GM23338 (cell line): Measurements from ENCODE around the gene DTD1. TPM values are rescaled to one million over a fixed set of nuclear protein-coding genes. Genes with fewer than 3 reads are reported as not detected.

Experiments used
- ATAC-seq: fragments of 200-7000 bp; cut with Tn5 transposase; 3 replicates; pipeline ENCODE4 v1.9.1; 2020
- DNase-seq: peaks from one replicate; pipeline ENCODE4 v3.0.0-alpha.2; 2015; ENCODE audit warnings: low spot score
- H2AFZ ChIP-seq: fragments of 200-600 bp; sonication (generic); 2 replicates; pipeline ENCODE4 v1.8.0; 2016; ENCODE audit warnings: antibody characterized with exemption, mild to moderate bottlenecking, moderate library complexity
- H3F3A ChIP-seq: fragments of 200-600 bp; sonication (generic); replicated peaks from 2 replicates; pipeline ENCODE4 v1.8.0; 2017; ENCODE audit warnings: antibody characterized with exemption, mixed run types, low read depth
- H3K27ac ChIP-seq: fragments of 200-600 bp; sonication (generic); 2 replicates; pipeline ENCODE4 v1.6.1; 2016; ENCODE audit warnings: low read depth
- H3K27me3 ChIP-seq: fragments of 200-600 bp; sonication (generic); 2 replicates; pipeline ENCODE4 v1.8.0; 2016; ENCODE audit warnings: mild to moderate bottlenecking, mixed run types, moderate library complexity; ENCODE audit not compliant: insufficient read depth
- H3K36me3 ChIP-seq: fragments of 200-600 bp; sonication (generic); 2 replicates; pipeline ENCODE4 v1.8.0; 2016; ENCODE audit warnings: mild to moderate bottlenecking; ENCODE audit not compliant: insufficient read depth
- H3K4me1 ChIP-seq: fragments of 200-600 bp; sonication (generic); 2 replicates; pipeline ENCODE4 v1.8.0; 2016; ENCODE audit warnings: mild to moderate bottlenecking, moderate library complexity; ENCODE audit not compliant: insufficient read depth
- H3K4me2 ChIP-seq: fragments of 200-600 bp; sonication (generic); 2 replicates; pipeline ENCODE4 v1.7.1; 2017; ENCODE audit warnings: mixed run types
- H3K4me3 ChIP-seq: fragments of 200-600 bp; sonication (generic); 2 replicates; pipeline ENCODE4 v1.6.1; 2016; ENCODE audit warnings: mixed run types
- H3K79me2 ChIP-seq: fragments of 200-600 bp; sonication (generic); replicated peaks from 2 replicates; pipeline ENCODE4 v1.8.0; 2017; ENCODE audit warnings: mild to moderate bottlenecking; ENCODE audit not compliant: insufficient read depth
- H3K9me2 ChIP-seq: fragments of 200-600 bp; sonication (generic); 2 replicates; pipeline ENCODE4 v1.8.0; 2017; ENCODE audit not compliant: insufficient read depth
- H4K20me1 ChIP-seq: fragments of 200-600 bp; sonication (generic); replicated peaks from 2 replicates; pipeline ENCODE4 v1.8.0; 2017; ENCODE audit warnings: mild to moderate bottlenecking; ENCODE audit not compliant: insufficient read depth
- H3K27ac Mint-ChIP-seq: 2 replicates; pipeline ENCODE4 v1.8.0; 2020; ENCODE audit warnings: inconsistent platforms, mild to moderate bottlenecking, moderate library complexity, mixed read lengths
- H3K27me3 Mint-ChIP-seq: 3 replicates; pipeline ENCODE4 v1.8.0; 2022; ENCODE audit warnings: low read depth, mild to moderate bottlenecking, moderate library complexity, mixed read lengths, inconsistent platforms; ENCODE audit not compliant: insufficient read depth, poor library complexity
- H3K36me3 Mint-ChIP-seq: 3 replicates; pipeline ENCODE4 v1.8.0; 2021; ENCODE audit warnings: low read depth, mild to moderate bottlenecking, inconsistent platforms, moderate library complexity, mixed read lengths
- H3K4me1 Mint-ChIP-seq: 3 replicates; pipeline ENCODE4 v1.8.0; 2020; ENCODE audit warnings: mild to moderate bottlenecking, inconsistent platforms, mixed read lengths
- H3K4me3 Mint-ChIP-seq: 3 replicates; pipeline ENCODE4 v1.8.0; 2021; ENCODE audit warnings: moderate library complexity, mild to moderate bottlenecking, inconsistent platforms, mixed read lengths
- H3K9me3 Mint-ChIP-seq: 3 replicates; pipeline ENCODE4 v1.8.0; 2020; ENCODE audit warnings: moderate library complexity, mild to moderate bottlenecking, inconsistent platforms, mixed read lengths
- EZH2 ChIP-seq: fragments of 200-600 bp; sonication (generic); IDR thresholded peaks from one replicate; pipeline ENCODE4 v1.8.0; 2017; ENCODE audit warnings: antibody characterized with exemption, mild to moderate bottlenecking, low read depth; ENCODE audit not compliant: unreplicated experiment
- JUNB ChIP-seq: IDR thresholded peaks from one replicate; pipeline ENCODE4 v1.6.1; 2016; ENCODE audit warnings: antibody characterized with exemption; ENCODE audit not compliant: unreplicated experiment
- NANOG ChIP-seq: IDR thresholded peaks from 2 replicates; pipeline ENCODE4 v1.6.1; 2016; ENCODE audit warnings: antibody characterized with exemption, borderline replicate concordance
- POLR2AphosphoS5 ChIP-seq: IDR thresholded peaks from 2 replicates; pipeline ENCODE4 v1.6.1; 2016; ENCODE audit warnings: antibody characterized with exemption, low read depth
- REST ChIP-seq: IDR thresholded peaks from one replicate; pipeline ENCODE4 v1.6.1; 2018; ENCODE audit warnings: antibody characterized with exemption; ENCODE audit not compliant: unreplicated experiment
- STAT1 ChIP-seq: IDR thresholded peaks from one replicate; pipeline ENCODE4 v1.6.1; 2016; ENCODE audit warnings: antibody characterized with exemption; ENCODE audit not compliant: unreplicated experiment
- ZNF114 ChIP-seq: fragments of 250-450 bp; sonication (Bioruptor Pico); IDR thresholded peaks from 2 replicates; pipeline ENCODE4 v1.5.0; 2020; ENCODE audit warnings: mild to moderate bottlenecking, moderate library complexity
- polyA plus RNA-seq: library from polyadenylated mRNA; unstranded; fragments of >200 nt; fragmentation: Nextera tagmentation; extraction: Ambion mirVana; gene quantifications from 2 replicates; pipeline ENCODE4 v1.2.1, GENCODE V29; 2016
- total RNA-seq: library from RNA; depleted of rRNA; stranded (reverse); fragments of >200 nt; shearing (Covaris generic); gene quantifications from 2 replicates; pipeline ENCODE4 v1.2.3, GENCODE V29; 2014
- TF ChIP-seq, protein P1 (sequence below), 2 experiments: fragments of 200-600 bp in 1 of 2; sonication (generic) in 1 of 2; conservative IDR thresholded peaks; 2 replicates each; pipeline versions ENCODE4 v1.5.1 to v1.6.1; 2016 to 2017; ENCODE audit warnings: antibody characterized with exemption in 2 of 2, low read depth in 2 of 2, mild to moderate bottlenecking in 2 of 2, moderate library complexity in 1 of 2
- TF ChIP-seq, protein P2 (sequence below): fragments of 250-450 bp; sonication (Bioruptor Pico); IDR thresholded peaks from 2 replicates; pipeline ENCODE4 v1.5.0; 2020; ENCODE audit warnings: mild to moderate bottlenecking, moderate library complexity

DTD1 gene
- total and polyA plus RNA-seq, 2 experiments from 2014 or later = 69.8 to 74.0 TPM

- Histone ChIP-seq H3K9me2 (no peaks in the 10 kb centered on the region), H3K27me3 (no peaks in the 10 kb centered on the region), H3K36me3 (no peaks in the 10 kb centered on the region), H4K20me1 (no peaks in the 10 kb centered on the region), H3K4me2 (no peak overlapping the region), H2AFZ (no peak overlapping the region), H3K4me1 (peaks cover 8% of the 10 kb centered on the region), H3F3A (no peaks in the 10 kb centered on the region), H3K27ac (no peak overlapping the region), H3K4me3 (no peak overlapping the region), H3K79me2 (no peaks in the 10 kb centered on the region)
- no peaks in the 10 kb centered on the region for H3K27me3 Mint-ChIP-seq
- H3K36me3 Mint-ChIP-seq = peaks cover 13% of the 10 kb centered on the region; the same call in 2 of the 3 replicates
- ATAC-seq (no peak), DNase-seq (no peak)
- no peak for TF ChIP-seq JUNB
- TF ChIP-seq ZNF114 (CRISPR knock-in tag) = no peak
- TF ChIP-seq REST = no peak
- TF ChIP-seq STAT1 = no peak
- TF ChIP-seq, protein P1, sequence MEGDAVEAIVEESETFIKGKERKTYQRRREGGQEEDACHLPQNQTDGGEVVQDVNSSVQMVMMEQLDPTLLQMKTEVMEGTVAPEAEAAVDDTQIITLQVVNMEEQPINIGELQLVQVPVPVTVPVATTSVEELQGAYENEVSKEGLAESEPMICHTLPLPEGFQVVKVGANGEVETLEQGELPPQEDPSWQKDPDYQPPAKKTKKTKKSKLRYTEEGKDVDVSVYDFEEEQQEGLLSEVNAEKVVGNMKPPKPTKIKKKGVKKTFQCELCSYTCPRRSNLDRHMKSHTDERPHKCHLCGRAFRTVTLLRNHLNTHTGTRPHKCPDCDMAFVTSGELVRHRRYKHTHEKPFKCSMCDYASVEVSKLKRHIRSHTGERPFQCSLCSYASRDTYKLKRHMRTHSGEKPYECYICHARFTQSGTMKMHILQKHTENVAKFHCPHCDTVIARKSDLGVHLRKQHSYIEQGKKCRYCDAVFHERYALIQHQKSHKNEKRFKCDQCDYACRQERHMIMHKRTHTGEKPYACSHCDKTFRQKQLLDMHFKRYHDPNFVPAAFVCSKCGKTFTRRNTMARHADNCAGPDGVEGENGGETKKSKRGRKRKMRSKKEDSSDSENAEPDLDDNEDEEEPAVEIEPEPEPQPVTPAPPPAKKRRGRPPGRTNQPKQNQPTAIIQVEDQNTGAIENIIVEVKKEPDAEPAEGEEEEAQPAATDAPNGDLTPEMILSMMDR (conservative IDR thresholded peaks at IDR 0.05; ENCODE audit: low read depth in 2 of 2) = no peak
- no peak for TF ChIP-seq EZH2
- TF ChIP-seq, protein P2, sequence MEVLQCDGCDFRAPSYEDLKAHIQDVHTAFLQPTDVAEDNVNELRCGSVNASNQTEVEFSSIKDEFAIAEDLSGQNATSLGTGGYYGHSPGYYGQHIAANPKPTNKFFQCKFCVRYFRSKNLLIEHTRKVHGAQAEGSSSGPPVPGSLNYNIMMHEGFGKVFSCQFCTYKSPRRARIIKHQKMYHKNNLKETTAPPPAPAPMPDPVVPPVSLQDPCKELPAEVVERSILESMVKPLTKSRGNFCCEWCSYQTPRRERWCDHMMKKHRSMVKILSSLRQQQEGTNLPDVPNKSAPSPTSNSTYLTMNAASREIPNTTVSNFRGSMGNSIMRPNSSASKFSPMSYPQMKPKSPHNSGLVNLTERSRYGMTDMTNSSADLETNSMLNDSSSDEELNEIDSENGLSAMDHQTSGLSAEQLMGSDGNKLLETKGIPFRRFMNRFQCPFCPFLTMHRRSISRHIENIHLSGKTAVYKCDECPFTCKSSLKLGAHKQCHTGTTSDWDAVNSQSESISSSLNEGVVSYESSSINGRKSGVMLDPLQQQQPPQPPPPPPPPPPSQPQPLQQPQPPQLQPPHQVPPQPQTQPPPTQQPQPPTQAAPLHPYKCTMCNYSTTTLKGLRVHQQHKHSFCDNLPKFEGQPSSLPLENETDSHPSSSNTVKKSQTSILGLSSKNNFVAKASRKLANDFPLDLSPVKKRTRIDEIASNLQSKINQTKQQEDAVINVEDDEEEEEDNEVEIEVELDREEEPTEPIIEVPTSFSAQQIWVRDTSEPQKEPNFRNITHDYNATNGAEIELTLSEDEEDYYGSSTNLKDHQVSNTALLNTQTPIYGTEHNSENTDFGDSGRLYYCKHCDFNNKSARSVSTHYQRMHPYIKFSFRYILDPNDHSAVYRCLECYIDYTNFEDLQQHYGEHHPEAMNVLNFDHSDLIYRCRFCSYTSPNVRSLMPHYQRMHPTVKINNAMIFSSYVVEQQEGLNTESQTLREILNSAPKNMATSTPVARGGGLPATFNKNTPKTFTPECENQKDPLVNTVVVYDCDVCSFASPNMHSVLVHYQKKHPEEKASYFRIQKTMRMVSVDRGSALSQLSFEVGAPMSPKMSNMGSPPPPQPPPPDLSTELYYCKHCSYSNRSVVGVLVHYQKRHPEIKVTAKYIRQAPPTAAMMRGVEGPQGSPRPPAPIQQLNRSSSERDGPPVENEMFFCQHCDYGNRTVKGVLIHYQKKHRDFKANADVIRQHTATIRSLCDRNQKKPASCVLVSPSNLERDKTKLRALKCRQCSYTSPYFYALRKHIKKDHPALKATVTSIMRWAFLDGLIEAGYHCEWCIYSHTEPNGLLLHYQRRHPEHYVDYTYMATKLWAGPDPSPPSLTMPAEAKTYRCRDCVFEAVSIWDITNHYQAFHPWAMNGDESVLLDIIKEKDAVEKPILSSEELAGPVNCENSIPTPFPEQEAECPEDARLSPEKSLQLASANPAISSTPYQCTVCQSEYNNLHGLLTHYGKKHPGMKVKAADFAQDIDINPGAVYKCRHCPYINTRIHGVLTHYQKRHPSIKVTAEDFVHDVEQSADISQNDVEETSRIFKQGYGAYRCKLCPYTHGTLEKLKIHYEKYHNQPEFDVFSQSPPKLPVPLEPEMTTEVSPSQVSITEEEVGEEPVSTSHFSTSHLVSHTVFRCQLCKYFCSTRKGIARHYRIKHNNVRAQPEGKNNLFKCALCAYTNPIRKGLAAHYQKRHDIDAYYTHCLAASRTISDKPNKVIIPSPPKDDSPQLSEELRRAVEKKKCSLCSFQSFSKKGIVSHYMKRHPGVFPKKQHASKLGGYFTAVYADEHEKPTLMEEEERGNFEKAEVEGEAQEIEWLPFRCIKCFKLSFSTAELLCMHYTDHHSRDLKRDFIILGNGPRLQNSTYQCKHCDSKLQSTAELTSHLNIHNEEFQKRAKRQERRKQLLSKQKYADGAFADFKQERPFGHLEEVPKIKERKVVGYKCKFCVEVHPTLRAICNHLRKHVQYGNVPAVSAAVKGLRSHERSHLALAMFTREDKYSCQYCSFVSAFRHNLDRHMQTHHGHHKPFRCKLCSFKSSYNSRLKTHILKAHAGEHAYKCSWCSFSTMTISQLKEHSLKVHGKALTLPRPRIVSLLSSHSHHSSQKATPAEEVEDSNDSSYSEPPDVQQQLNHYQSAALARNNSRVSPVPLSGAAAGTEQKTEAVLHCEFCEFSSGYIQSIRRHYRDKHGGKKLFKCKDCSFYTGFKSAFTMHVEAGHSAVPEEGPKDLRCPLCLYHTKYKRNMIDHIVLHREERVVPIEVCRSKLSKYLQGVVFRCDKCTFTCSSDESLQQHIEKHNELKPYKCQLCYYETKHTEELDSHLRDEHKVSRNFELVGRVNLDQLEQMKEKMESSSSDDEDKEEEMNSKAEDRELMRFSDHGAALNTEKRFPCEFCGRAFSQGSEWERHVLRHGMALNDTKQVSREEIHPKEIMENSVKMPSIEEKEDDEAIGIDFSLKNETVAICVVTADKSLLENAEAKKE (CRISPR knock-in tag) = no peak
- TF ChIP-seq NANOG = no peak
- no peak for TF ChIP-seq POLR2AphosphoS5
- peaks cover 25% of the 10 kb centered on the region for H3K4me1 Mint-ChIP-seq
- no peak overlapping the region for H3K4me3 Mint-ChIP-seq
- H3K9me3 Mint-ChIP-seq = no peaks in the 10 kb centered on the region
- H3K27ac Mint-ChIP-seq = no peak overlapping the region
These were observed 156.0 kb downstream of the DTD1 start for GRCh38 chr20:18743665-18744440.
